Renal cortex interstitium (tissue), 11 donors: ENCODE data around the gene IGBP1. TPM values are rescaled to one million over a fixed set of nuclear protein-coding genes. Genes with fewer than 3 reads are reported as not detected.
A peak's percentile ranks its signal among the peaks of the same experiment; 100 is the strongest.

Experiments used
- DNase-seq, 11 donors: peaks; one replicate each; pipeline ENCODE4 v3.0.0-alpha.2; 2013; ENCODE audit warnings: low read depth in 9 of 11, low spot score in 4 of 11; ENCODE audit errors: extremely low read depth in 1 of 11
- polyA plus RNA-seq, 3 donors: library from polyadenylated mRNA; unstranded; fragments of 120-200 nt; gene quantifications; one replicate each; pipeline ENCODE4 v1.2.1, GENCODE V29; 2013; ENCODE audit not compliant: insufficient read length in 3 of 3

Gene IGBP1
- polyA plus RNA-seq, 3 donors, result 91.1 to 112 (median 96.4) TPM

GRCh38 chrX:70132224-70132623 is 1.0 kb upstream of the IGBP1 start:
- no peak for DNase-seq

- DNase-seq, result peak in 1 of 11 donors; percentile 5
Measured at GRCh38 chrX:70132877-70133302, 357 bp upstream of the IGBP1 start.

- peak in 4 of 11 donors; percentile 0 to 15 (median 0) for DNase-seq
Measured at GRCh38 chrX:70134116-70134477, 850 bp downstream of the IGBP1 start.

GRCh38 chrX:70138622-70139021 is 5.4 kb downstream of the IGBP1 start:
- DNase-seq, result no peak

- no peak for DNase-seq
Measured at GRCh38 chrX:70139736-70140135, 6.5 kb downstream of the IGBP1 start.

GRCh38 chrX:70141373-70141772 is 8.1 kb downstream of the IGBP1 start:
- no peak for DNase-seq

GRCh38 chrX:70166601-70167590 is 33.6 kb downstream of the IGBP1 start:
- no peak for DNase-seq

GRCh38 chrX:70168238-70169188 is 35.3 kb downstream of the IGBP1 start:
- DNase-seq, result peak in 9 of 11 donors; percentile 1 to 20 (median 7)

GRCh38 chrX:70169281-70169680 is 36.0 kb downstream of the IGBP1 start:
- no peak for DNase-seq

GRCh38 chrX:70171624-70172023 is 38.4 kb downstream of the IGBP1 start:
- no peak for DNase-seq

- no peak for DNase-seq
Measured at GRCh38 chrX:70172221-70172620, 39.0 kb downstream of the IGBP1 start.

GRCh38 chrX:70172964-70173363 is 39.7 kb downstream of the IGBP1 start:
- no peak for DNase-seq

GRCh38 chrX:70174754-70175153 is 41.5 kb downstream of the IGBP1 start:
- DNase-seq, result no peak

GRCh38 chrX:70175338-70175737 is 42.1 kb downstream of the IGBP1 start:
- DNase-seq, result no peak

GRCh38 chrX:70176938-70177533 is 43.8 kb downstream of the IGBP1 start, which contains the start of gene DGAT2L6:
DGAT2L6 (plus strand) TSS chrX:70177483; CDS start chrX:70177583, 100 bp downstream.
- no peak for DNase-seq

GRCh38 chrX:70183091-70183490 is 49.8 kb downstream of the IGBP1 start:
- DNase-seq, result no peak

- no peak for DNase-seq
Measured at GRCh38 chrX:70190225-70190624, 57.0 kb downstream of the IGBP1 start.

GRCh38 chrX:70196961-70197720 is 63.9 kb downstream of the IGBP1 start:
- DNase-seq, result peak in 9 of 11 donors; percentile 1 to 11 (median 6)
